ENCODE measurements around the gene USP49.

GRCh38 chr6:41885930-41886329 lies 9.2 kb downstream of the USP49 start:
- TF ChIP-seq, protein P1, sequence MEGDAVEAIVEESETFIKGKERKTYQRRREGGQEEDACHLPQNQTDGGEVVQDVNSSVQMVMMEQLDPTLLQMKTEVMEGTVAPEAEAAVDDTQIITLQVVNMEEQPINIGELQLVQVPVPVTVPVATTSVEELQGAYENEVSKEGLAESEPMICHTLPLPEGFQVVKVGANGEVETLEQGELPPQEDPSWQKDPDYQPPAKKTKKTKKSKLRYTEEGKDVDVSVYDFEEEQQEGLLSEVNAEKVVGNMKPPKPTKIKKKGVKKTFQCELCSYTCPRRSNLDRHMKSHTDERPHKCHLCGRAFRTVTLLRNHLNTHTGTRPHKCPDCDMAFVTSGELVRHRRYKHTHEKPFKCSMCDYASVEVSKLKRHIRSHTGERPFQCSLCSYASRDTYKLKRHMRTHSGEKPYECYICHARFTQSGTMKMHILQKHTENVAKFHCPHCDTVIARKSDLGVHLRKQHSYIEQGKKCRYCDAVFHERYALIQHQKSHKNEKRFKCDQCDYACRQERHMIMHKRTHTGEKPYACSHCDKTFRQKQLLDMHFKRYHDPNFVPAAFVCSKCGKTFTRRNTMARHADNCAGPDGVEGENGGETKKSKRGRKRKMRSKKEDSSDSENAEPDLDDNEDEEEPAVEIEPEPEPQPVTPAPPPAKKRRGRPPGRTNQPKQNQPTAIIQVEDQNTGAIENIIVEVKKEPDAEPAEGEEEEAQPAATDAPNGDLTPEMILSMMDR (IDR thresholded peaks at IDR 0.05; ENCODE audit: low read depth, low read length): no peak
- no peak for TF ChIP-seq POLR2A (IDR thresholded peaks at IDR 0.05; ENCODE audit: extremely low read depth, insufficient read length)
